Measurements from ENCODE around the gene ADRA1B. TPM values are rescaled to one million over a fixed set of nuclear protein-coding genes. Genes with fewer than 3 reads are reported as not detected.

ADRA1B gene
- polyA plus RNA-seq (2012; ENCODE audit: insufficient read length, low read depth): 13.2 TPM

- TF ChIP-seq TAF1 (IDR thresholded peaks at IDR 0.05; ENCODE audit: borderline replicate concordance, insufficient read depth, low read length) (no peak), SIN3A (IDR thresholded peaks at IDR 0.05; ENCODE audit: borderline replicate concordance, insufficient read depth, low read length) (no peak), POLR2AphosphoS5 (IDR thresholded peaks at IDR 0.05; ENCODE audit: low read depth, low read length) (no peak), FOXP2 (optimal IDR thresholded peaks at IDR 0.05; ENCODE audit: borderline replicate concordance, extremely low read depth, extremely low read length, insufficient read depth) (peak; percentile 74)
- TF ChIP-seq, protein P1, sequence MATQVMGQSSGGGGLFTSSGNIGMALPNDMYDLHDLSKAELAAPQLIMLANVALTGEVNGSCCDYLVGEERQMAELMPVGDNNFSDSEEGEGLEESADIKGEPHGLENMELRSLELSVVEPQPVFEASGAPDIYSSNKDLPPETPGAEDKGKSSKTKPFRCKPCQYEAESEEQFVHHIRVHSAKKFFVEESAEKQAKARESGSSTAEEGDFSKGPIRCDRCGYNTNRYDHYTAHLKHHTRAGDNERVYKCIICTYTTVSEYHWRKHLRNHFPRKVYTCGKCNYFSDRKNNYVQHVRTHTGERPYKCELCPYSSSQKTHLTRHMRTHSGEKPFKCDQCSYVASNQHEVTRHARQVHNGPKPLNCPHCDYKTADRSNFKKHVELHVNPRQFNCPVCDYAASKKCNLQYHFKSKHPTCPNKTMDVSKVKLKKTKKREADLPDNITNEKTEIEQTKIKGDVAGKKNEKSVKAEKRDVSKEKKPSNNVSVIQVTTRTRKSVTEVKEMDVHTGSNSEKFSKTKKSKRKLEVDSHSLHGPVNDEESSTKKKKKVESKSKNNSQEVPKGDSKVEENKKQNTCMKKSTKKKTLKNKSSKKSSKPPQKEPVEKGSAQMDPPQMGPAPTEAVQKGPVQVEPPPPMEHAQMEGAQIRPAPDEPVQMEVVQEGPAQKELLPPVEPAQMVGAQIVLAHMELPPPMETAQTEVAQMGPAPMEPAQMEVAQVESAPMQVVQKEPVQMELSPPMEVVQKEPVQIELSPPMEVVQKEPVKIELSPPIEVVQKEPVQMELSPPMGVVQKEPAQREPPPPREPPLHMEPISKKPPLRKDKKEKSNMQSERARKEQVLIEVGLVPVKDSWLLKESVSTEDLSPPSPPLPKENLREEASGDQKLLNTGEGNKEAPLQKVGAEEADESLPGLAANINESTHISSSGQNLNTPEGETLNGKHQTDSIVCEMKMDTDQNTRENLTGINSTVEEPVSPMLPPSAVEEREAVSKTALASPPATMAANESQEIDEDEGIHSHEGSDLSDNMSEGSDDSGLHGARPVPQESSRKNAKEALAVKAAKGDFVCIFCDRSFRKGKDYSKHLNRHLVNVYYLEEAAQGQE (IDR thresholded peaks at IDR 0.05; ENCODE audit: insufficient read depth in 1 of 2, low read depth in 2 of 2, low read length in 2 of 2): no peak
These were observed at the start of gene ADRA1B for GRCh38 chr5:159915904-159916840. Gene ADRA1B, plus strand, starts transcription at chr5:159916482. Its CDS starts 424 bp downstream, at chr5:159916906.

- no peak for TF ChIP-seq FOXP2 (optimal IDR thresholded peaks at IDR 0.05; ENCODE audit: borderline replicate concordance, extremely low read depth, extremely low read length, insufficient read depth)
- no peak for TF ChIP-seq TAF1 (IDR thresholded peaks at IDR 0.05; ENCODE audit: borderline replicate concordance, insufficient read depth, low read length)
- no peak for TF ChIP-seq POLR2AphosphoS5 (IDR thresholded peaks at IDR 0.05; ENCODE audit: low read depth, low read length)
- TF ChIP-seq, protein P1 (IDR thresholded peaks at IDR 0.05; ENCODE audit: insufficient read depth in 1 of 2, low read depth in 2 of 2, low read length in 2 of 2): no peak
- no peak for TF ChIP-seq SIN3A (IDR thresholded peaks at IDR 0.05; ENCODE audit: borderline replicate concordance, insufficient read depth, low read length)
These were observed 42.6 kb upstream of the ADRA1B start for GRCh38 chr5:159873680-159874079.

GRCh38 chr5:159874263-159874662 lies 42.0 kb upstream of the ADRA1B start:
- no peak for TF ChIP-seq SIN3A (IDR thresholded peaks at IDR 0.05; ENCODE audit: borderline replicate concordance, insufficient read depth, low read length)
- no peak for TF ChIP-seq POLR2AphosphoS5 (IDR thresholded peaks at IDR 0.05; ENCODE audit: low read depth, low read length)
- no peak for TF ChIP-seq FOXP2 (optimal IDR thresholded peaks at IDR 0.05; ENCODE audit: borderline replicate concordance, extremely low read depth, extremely low read length, insufficient read depth)
- TF ChIP-seq TAF1 (IDR thresholded peaks at IDR 0.05; ENCODE audit: borderline replicate concordance, insufficient read depth, low read length): no peak
- TF ChIP-seq, protein P1 (IDR thresholded peaks at IDR 0.05; ENCODE audit: insufficient read depth in 1 of 2, low read depth in 2 of 2, low read length in 2 of 2): no peak

GRCh38 chr5:159877016-159877415 lies 39.3 kb upstream of the ADRA1B start:
- no peak for TF ChIP-seq TAF1 (IDR thresholded peaks at IDR 0.05; ENCODE audit: borderline replicate concordance, insufficient read depth, low read length)
- TF ChIP-seq FOXP2 (optimal IDR thresholded peaks at IDR 0.05; ENCODE audit: borderline replicate concordance, extremely low read depth, extremely low read length, insufficient read depth): no peak
- TF ChIP-seq SIN3A (IDR thresholded peaks at IDR 0.05; ENCODE audit: borderline replicate concordance, insufficient read depth, low read length): no peak
- TF ChIP-seq POLR2AphosphoS5 (IDR thresholded peaks at IDR 0.05; ENCODE audit: low read depth, low read length): no peak
- TF ChIP-seq, protein P1 (IDR thresholded peaks at IDR 0.05; ENCODE audit: insufficient read depth in 1 of 2, low read depth in 2 of 2, low read length in 2 of 2): no peak
